GM21717 (cell line): ENCODE results near the gene RIC1.
"Not testable (repeated sequence)": the region's sequence is repeated elsewhere in the genome, so short reads cannot be mapped to it uniquely, and the experiment has no call there.

Experiments
- ATAC-seq: cut with Tn5 transposase; IDR thresholded peaks from one replicate; pipeline ENCODE4 v1.9.1; 2021; ENCODE audit warnings: mild to moderate bottlenecking, moderate library complexity; ENCODE audit not compliant: unreplicated experiment

Gene RIC1

DNA sequence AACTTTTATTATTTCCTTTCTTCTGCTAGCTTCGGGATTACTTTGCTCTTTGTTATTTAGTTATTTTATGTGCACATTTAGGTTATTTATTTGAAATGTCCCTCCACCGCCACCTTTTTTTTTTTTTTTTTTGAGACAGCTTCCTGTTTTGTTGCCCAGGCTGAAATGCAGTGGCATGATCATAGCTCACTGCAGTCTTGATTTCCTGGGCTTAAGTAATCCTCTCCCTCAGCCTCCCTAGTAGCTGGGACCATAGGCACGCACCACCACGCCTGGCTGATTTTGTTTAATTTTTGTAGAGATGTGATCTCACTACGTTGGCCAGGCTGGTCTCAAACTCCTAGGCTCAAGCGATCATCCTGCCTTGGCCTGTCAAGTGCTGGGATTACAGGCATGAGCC, 38.5 kb downstream of the RIC1 start:
- ATAC-seq, result no peak

DNA sequence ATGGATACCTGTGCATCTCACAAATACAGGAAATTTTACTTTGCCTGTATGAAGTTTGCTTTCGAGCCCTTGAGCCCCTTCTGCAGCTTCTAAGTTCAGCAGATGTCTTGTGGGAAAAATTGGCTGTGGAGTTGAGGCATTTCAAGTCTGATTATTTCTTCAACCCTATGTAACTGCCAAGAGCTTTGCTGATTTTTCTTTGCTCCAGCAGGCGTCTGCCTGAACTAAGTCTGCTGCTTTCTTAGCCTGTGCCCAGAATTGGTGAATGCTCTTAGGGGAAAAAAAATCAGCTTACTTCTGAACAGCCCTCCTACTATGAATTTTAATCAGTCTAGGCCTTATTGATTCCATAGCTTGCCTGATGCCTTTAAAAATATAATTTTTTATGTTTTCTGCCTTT, 41.2 kb downstream of the RIC1 start:
- ATAC-seq, result no peak

DNA sequence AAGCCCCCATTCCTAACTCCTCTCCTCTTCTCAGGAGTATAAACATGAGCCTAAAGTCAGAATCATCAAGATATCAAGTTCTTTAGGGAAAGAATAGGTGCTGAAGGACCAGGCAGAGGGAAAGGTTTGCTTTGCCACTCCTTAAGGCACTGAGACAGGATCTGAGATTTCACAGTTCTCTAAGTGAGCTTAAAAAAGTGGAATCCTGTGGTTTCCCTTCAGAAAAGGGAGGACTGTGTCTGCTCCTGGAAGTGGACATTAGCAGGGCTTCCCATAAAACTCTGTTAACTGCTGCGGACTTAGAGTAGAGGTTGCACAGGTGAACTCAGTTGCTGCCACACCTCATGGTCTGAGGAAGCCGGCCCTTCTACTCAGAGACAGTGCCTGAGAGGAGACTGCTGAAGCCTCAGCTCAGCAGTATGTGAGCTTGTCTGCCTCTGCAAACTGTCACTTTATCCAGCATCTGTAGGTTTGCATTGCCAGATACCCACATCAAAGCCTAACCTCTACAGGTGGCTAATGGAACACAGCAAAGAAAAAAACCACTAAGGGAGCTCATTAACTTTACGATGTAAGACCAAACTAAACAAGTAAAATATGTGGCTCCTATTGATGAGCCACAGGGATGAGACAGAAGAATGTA, 42.9 kb downstream of the RIC1 start:
- ATAC-seq, result no peak

DNA sequence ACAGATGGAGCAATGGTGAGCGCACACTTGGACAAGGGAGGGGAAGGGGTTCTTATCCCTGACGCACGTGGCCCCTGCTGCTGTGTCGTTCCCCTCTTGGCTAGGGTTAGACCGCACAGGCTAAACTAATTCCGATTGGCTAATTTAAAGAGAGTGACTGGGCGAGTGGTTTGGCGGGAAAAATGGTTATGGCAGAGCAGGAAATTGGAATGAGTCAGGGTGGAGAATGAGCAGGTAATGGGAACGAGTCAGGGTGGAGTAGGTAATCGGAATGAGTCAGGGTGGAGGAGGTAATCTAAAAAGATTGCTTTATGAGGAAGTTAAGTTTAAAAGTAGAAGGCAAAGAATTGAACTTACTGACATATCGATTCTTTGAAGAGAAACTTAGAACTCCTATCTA, 46.1 kb downstream of the RIC1 start:
- ATAC-seq, result not testable (repeated sequence)

DNA sequence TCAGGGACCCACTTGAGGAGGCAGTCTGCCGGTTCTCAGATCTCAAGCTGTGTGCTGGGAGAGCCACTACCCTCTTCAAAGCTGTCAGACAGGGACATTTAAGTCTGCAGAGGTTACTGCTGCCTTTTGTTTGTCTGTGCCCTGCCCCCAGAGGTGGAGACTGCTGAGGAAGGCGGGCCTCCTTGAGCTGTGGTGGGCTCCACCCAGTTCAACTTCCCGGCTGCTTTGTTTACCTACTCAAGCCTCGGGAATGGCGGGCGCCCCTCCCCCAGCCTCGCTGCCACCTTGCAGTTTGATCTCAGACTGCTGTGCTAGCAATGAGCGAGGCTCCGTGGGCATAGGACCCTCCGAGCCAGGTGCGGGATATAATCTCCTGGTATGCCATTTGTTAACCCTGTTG, 54.7 kb downstream of the RIC1 start:
- not testable (repeated sequence) for ATAC-seq

DNA sequence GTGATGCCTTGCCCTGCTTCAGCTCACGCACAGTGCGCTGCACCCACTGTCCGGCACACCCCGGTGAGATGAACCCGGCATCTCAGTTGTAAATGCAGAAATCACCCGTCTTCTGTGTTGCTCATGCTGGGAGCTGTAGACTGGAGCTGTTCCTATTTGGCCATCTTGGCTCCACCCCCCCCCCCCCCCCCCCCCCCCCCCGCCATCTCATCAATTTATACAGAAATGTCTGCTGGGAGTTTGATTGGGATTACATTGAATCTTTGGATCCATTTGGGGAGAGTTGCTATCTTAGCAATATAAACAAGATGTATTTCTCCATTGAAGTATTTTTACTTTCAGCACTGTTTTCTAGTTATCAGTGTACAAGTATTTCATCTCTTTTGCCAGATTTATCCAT, 55.2 kb downstream of the RIC1 start:
- ATAC-seq, result no peak

DNA sequence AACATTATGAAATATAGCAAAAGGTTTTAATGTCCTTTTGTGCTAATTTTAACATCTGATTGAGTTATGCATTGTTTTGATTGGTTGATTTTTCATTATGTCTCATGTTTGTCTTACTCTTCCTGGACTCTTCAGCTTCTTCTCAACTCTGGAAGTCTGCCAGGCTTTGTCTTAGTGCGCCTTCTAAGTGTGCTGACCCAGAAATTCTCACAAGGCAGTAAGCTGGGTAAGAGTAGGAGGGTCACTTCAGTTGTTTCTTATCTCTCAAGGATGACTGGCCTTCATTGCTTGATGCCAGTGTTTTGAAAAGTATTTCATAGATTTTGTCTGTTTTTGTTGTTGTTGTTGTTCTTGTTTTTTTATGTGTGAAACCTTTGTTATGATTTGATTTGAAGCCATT, 59.2 kb downstream of the RIC1 start:
- ATAC-seq, result no peak

DNA sequence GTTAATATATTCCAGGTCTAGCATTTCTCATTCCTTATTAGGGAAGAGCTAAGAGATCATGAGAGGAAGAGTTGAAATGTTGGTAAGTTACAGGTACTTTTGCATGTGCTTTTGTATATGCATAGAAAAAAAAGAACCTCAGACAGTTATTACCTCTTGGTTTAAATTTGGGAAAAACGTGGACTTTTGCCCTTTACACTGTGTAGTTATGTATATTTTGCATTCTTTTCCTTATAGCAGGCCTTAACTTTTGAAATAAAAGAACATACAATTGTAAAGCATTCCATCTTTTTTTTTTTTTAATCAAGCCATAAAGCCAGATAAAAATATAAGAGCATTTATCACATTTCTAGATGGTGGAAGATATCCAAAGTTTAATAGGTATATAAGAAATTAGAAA, 61.4 kb downstream of the RIC1 start:
- no peak for ATAC-seq

DNA sequence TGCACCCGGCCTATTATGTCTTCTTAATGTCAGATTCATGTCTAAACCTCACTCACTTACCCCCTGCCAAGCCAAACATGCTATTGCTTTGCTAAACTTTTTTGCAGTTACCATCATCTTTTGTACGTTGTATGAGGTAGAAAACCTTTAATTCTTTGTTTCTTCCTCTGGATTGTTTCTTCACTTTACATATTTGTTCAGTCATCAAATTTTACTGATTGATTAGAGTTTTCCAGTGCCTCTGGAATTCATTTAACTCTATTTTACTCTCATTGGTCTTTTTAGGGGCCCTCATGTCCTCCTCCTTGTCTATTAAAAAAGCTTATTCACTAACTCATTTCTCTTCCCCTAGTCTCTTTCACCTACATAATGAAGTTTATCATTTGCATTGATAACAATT, 67.0 kb downstream of the RIC1 start:
- ATAC-seq, result no peak

DNA sequence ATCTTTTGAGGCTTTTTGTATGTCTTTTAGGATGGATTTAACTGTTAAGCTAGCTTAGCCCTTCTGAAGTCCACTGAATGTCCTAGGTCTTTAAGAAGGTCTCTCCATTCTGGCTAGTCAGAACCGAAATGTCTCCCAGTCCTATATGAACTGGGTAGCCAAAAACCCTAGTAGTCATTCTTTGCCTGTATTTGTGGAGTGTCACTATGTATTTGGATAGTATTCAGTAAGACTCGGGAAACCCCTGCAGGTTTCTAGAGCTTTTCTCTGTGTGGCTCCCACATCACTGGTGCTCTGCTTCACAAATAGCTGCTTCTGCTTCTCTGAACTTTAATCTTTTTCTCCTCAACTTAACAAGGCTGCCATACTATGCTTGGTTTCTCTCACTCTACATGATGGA, 68.0 kb downstream of the RIC1 start:
- ATAC-seq, result no peak

DNA sequence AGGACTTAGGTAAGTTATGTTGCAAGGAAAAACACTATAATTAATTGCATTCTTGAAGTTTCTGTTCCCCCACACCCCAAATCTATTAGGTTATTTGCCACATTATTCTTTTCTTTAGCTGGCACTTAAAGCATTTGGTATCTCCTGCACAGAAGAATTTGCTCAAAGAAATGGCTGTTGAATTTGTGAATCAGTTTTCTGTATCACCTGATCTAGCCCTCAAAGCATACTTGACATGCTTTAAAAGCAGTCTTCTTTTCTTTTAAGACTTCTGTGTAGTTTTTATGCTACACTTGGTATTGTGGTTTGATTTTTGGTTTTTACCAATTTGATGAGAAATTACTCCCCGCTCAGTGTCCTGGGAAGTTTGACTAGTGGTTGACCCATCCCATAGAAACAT, 69.1 kb downstream of the RIC1 start:
- ATAC-seq, result no peak

DNA sequence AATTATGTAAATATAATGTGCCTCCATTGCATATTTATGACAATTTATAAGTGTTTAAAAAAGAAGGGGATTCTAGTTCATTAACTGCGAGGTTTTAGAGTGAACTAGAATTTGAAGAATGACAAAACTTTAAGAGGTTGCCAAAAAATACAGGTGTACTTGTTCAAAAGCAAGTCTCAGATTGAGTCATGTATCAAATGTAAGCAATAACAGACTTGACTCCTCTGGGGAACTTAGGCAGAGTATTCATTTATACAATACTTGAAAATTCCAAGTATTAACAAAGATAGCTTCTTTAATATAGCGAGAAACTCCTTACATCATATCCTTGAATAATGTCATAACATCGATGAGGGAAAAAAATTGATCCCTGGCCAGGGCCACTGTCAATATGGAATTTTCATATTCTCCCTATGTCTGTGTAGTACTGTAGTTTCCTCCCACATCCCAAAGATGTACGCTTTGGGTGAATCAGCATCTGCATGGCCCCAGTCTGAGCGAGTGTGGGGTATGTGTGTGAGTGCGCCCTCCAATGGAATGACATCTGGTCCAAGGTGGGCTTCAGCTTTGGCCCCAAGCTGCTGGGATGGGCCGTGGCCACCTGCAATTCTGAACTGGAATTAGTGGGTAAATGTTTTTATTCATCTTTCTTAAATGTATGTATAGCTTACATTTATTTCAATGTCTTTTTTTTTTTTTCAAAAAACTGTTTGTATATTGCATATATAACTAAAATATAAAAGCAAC, 70.1 kb downstream of the RIC1 start:
- ATAC-seq, result no peak

DNA sequence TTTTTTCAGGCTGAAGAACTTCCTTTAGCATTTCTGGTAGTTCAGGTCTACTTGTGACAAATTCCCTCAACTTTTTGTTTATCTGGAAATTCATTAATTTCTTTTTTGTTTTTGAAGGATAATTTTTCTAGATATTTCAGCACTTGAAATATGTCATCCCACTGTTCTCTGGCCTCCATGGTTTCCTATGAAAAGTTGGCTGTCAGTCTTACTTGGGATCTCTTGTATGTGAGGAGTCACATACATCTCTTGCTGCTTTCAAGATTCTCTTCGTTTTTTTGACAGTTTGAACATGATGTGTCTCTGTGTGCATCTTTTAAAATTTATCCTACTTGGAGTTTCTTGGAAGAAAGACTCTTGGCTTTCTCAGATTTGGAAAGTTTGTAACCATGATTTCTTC, 79.5 kb downstream of the RIC1 start:
- no peak for ATAC-seq

DNA sequence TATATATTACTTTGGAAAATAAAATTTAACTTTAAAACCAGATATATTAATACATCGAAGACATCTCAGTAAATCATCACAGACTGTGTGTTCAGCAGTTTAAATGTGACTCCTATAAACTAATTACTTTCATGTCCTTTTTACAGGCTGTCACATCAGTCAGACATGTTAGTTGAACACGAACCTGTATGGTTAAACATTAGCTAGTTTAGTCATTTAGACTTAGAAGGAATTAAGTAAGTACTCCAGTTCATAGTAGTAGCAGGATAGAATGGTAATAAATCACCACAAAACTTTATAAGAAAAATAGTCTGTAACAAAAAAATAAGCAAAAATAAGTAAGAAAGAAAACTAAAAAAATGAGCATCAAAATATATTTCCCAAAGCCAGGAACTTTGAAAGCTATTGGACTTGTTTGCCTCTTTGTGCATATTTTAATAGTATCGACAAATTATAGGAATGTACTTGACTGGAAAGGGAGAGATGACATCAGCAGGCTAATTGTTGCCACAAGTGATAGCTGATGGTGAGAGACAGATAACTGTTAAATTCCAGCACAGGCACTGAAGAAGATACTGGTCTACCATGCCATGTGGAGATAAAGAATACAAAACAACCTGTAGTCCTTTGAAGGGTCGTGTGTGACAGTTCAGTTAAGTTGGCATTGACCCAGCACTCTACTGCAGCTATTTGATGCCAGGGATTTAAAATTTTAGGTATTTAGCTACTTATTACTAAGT, 83.9 kb downstream of the RIC1 start:
- no peak for ATAC-seq

DNA sequence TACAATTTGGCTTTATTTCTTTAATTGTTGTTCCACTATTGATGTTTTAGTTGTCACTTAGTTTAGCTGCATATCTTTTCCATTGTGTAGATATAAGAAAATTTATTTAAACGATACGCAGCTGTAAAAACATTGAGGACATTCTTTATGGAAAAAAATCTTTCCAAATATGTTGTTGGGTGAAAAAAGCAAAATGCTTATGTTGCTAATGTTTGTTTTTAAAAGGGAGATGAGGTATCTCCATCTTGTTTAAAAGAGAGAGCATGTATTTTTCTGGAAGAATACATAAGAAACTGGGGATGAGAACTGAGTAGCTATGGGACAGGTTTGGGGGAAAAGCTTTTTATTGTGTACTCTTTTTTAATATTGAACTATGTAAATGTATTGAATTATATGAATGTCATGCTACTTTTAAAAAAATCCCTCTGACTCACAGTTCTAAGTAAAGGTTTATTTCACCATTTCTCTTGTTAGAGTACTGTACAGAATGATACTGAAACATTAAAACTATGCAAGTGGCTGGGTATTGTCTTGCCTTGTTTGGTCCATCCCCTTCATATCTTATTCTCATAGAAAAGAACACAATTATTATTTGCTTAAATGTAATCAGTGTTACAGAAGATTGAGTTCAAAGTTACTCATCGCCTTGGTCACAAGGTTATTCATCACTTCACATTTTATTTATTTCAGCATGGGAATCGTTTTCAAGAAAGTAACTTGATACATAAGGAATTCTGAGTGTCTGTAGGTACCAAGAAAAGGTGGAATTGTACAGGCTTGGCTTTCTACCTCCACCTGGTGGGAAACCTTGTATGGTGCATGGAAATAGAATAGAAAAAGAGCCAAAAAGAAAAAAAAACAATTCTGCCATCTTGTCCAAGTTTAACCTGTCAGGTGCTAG, 85.8 kb downstream of the RIC1 start:
- no peak for ATAC-seq

DNA sequence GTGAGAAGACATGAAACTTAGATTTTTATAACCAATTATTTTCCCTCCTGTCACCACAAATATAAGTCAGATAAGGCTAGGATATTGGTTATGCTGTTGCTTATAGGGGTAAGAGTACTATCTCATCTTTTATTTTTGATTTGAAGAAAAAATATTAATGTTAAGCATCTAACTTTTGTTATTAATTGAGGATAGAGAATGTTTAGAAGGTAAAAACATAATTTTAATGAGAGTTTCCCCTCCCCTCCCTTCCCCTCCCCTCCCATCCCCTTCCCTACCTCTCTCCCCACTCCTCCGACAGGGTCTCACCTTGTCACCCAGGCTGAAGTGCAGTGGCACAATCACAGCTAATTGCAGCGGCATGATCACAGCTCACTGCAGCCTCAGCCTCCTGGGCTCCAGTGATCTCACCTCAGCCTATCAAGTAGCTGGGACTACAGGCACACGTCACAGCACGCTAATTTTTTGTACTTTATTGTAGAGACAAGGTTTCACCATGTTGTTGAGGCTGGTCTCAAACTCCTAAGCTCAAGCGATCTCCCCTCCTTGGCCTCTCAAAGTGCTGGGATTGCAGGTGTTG, 86.7 kb downstream of the RIC1 start:
- ATAC-seq, result no peak

DNA sequence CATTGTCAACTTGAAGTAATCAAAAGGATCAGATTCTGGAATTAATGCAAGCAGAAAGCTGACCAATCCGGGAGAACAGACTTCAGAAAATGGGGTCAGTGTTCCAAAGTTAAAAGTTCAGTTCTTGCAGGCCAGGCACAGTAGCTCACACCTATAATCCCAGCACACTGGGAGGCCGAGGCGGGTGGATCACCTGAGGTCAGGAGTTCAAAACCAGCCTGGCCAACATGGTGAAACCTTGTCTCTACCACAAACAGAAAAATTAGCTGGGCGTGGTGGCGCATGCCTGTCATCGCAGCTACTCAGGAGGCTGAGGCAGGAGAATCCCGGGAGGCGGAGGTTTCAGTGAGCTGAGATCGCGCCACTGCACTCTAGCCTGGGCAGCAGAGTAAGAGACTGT, 88.5 kb downstream of the RIC1 start:
- not testable (repeated sequence) for ATAC-seq

DNA sequence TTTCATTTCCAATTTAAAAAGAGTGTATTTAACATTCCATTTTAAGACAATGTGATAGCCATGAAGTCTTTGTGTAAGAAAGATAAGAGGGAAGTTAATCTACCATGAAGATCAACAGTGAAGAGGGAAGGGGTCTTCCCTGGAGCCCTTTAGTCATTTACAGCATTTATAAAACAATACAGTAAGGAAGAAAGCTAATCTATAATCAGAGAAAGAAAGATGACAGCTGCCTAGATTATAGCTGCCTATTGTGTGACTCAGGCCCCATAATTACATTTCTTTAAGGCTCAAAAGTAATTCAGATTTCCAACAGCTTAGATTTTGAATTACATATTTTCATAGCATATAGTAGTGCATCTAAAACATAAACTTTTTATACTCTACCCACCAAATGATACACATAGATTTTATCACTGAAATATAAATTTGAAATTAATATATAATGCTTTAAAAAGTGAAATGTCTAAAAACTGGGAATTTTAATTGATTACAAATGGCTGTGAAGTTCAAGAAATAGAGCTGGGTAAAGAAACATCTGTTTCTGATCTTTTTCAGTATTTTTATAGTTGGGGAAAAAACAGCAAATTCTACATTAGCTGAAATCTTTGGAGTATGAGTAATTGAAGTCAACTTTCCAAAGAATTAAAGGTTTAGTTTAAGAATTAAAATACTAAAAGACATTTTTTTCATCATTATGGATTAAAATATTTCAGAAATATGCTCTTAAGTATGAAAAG, 89.6 kb downstream of the RIC1 start:
- ATAC-seq, result no peak

DNA sequence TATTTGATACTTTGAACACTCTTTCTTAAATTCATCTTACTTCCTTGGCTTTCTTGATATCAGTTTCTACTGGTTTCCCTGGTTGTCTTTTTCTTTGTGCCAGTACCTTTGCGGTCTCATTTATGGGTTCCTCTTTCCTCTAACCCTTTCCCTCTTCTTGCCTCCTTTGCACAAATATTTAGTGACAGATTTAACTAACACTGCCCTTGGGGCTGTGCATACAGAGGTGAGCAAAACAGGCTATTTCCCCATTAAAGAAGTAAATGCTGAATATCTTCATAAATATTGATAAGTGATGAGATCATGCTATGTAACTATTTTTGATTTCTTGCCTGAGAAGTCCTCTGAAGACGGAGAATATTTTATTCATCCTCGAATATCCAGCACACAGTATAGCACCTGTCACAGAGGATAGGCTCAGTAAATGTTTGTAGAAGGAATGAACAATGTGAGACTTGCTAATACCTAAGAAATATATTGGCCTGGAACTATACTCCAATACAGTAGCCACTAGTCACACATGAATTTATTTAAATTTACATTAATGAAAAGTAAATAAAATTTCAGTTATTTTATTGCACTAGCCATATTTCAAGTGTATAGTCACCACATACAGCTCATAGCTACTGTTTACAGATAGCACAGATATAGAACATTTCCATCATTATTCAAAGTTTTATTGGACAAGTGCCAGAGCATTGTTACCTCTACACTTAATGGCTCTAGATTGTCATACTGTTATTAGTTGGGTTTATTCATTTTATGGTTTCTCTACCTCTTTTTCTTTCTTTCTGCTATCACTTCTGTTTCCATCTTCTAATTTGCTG, 90.4 kb downstream of the RIC1 start:
- ATAC-seq, result no peak
